Esophagus squamous epithelium (tissue), 5 donors: ENCODE data around the gene SLC25A47. TPM values are rescaled to one million over a fixed set of nuclear protein-coding genes. Genes with fewer than 3 reads are reported as not detected.
A peak's percentile ranks its signal among the peaks of the same experiment; 100 is the strongest.

Source experiments
- DNase-seq: peaks from one replicate; lab custom pipeline; 2025; lab: John Stamatoyannopoulos, UW
- H3K27ac ChIP-seq, 4 donors: fragments of 200-600 bp; sonication (generic); one replicate each; pipeline ENCODE4 v1.5.1; 2016 to 2019; ENCODE audit warnings: mild to moderate bottlenecking in 1 of 4
- H3K27me3 ChIP-seq, 4 donors: fragments of 200-600 bp; sonication (generic); 1 replicate in 3 of 4; 2 replicates in 1 of 4; pipeline versions ENCODE4 v1.5.1 to v1.6.0; 2017 to 2021; ENCODE audit warnings: antibody characterized with exemption in 1 of 4
- H3K36me3 ChIP-seq, 3 donors: fragments of 200-600 bp; sonication (generic); one replicate each; pipeline ENCODE4 v1.5.1; 2016 to 2019
- H3K4me1 ChIP-seq, 3 donors: fragments of 200-600 bp; sonication (generic); one replicate each; pipeline ENCODE4 v1.5.1; 2017 to 2019
- H3K4me3 ChIP-seq, 4 donors: fragments of 200-600 bp; sonication (generic); 1 replicate in 3 of 4; 2 replicates in 1 of 4; pipeline ENCODE4 v1.5.1; 2016 to 2019; ENCODE audit warnings: mild to moderate bottlenecking in 2 of 4, moderate library complexity in 1 of 4
- H3K9me3 ChIP-seq, 3 donors: fragments of 200-600 bp; sonication (generic); one replicate each; pipeline ENCODE4 v1.5.1; 2016 to 2019
- CTCF ChIP-seq, 6 experiments: fragments of 450-650 bp in 4 of 6; fragments of 200-600 bp in 2 of 6; sonication (generic) in 2 of 6; IDR thresholded peaks; one replicate each; pipeline ENCODE4 v1.5.1; 2016 to 2019; ENCODE audit warnings: antibody characterized with exemption in 6 of 6, mild to moderate bottlenecking in 4 of 6, moderate library complexity in 4 of 6
- POLR2A ChIP-seq, 4 donors: fragments of 450-650 bp; IDR thresholded peaks; one replicate each; pipeline ENCODE4 v1.6.1; 2017; ENCODE audit warnings: antibody characterized with exemption in 4 of 4, mild to moderate bottlenecking in 4 of 4, moderate library complexity in 3 of 4
- WGBS, 2 donors: methylation state at CpG; one replicate each; pipeline ENCODE4 v1.1.5; 2018; 5-methylcytosine and 5-hydroxymethylcytosine counted together
- intact Hi-C: fragments of 100-400 bp; cut with DNase I; formaldehyde crosslinking; loops from one replicate; pipeline ENCODE4 v1.15.0; 2022
- total RNA-seq, 4 donors: library from RNA; depleted of rRNA; stranded (reverse); fragments of >200 nt; gene quantifications; one replicate each; pipeline ENCODE4 v1.1.0, GENCODE V29; 2016
- donor health status: DM: yes; HTN: yes; CAD: no.

Gene SLC25A47
- total RNA-seq, 4 donors from 2014 or later: not detected

- intact Hi-C loops: no loop called here
- DNase-seq: no peak
- 95 to 100% methylated on average over 3 to 4 of the region's 8 CpGs for WGBS, 2 donors
- H3K4me1 ChIP-seq: no peaks in the 10 kb centered on the region
- H3K4me3 ChIP-seq: no peak overlapping the region
- H3K9me3 ChIP-seq: no peaks in the 10 kb centered on the region
- no peak overlapping the region for H3K27ac ChIP-seq
- peaks cover 0 to 54% (median 5%) of the 10 kb centered on the region in 3 donors for H3K36me3 ChIP-seq
- H3K27me3 ChIP-seq: no peaks in the 10 kb centered on the region
- TF ChIP-seq POLR2A (IDR thresholded peaks at IDR 0.05) (no peak), CTCF (IDR thresholded peaks at IDR 0.05) (no peak)
These were observed 10.2 kb downstream of the SLC25A47 start for GRCh38 chr14:100333311-100333710.

- Histone ChIP-seq H3K4me3 (no peak overlapping the region), H3K27me3 (no peaks in the 10 kb centered on the region), H3K9me3 (no peaks in the 10 kb centered on the region), H3K27ac (no peak overlapping the region), H3K36me3 (peaks cover 0 to 60% (median 5%) of the 10 kb centered on the region in 3 donors), H3K4me1 (no peaks in the 10 kb centered on the region)
- no peak for DNase-seq
- 40 to 78% methylated on average over 1 to 4 of the region's 7 CpGs for WGBS, 2 donors
- TF ChIP-seq POLR2A (IDR thresholded peaks at IDR 0.05) (no peak), CTCF (IDR thresholded peaks at IDR 0.05) (no peak)
- intact Hi-C loops: no loop called here
These were observed 10.7 kb downstream of the SLC25A47 start for GRCh38 chr14:100333827-100334226.

- TF ChIP-seq POLR2A (IDR thresholded peaks at IDR 0.05) (no peak), CTCF (IDR thresholded peaks at IDR 0.05) (no peak)
- Histone ChIP-seq H3K27ac (no peak overlapping the region), H3K4me1 (no peaks in the 10 kb centered on the region), H3K9me3 (no peaks in the 10 kb centered on the region), H3K4me3 (no peak overlapping the region), H3K36me3 (peaks cover 0 to 67% (median 5%) of the 10 kb centered on the region in 3 donors), H3K27me3 (no peaks in the 10 kb centered on the region)
- intact Hi-C loops: no loop called here
- 79 to 87% methylated on average over 9 to 11 of the region's 12 CpGs for WGBS, 2 donors
- no peak for DNase-seq
These were observed 11.8 kb downstream of the SLC25A47 start for GRCh38 chr14:100334904-100335303.

- H3K36me3 ChIP-seq: peaks cover 0 to 71% (median 5%) of the 10 kb centered on the region in 3 donors
- no peaks in the 10 kb centered on the region for H3K9me3 ChIP-seq
- no peaks in the 10 kb centered on the region for H3K27me3 ChIP-seq
- peaks cover 6 to 20% (median 16%) of the 10 kb centered on the region in 3 donors for H3K4me1 ChIP-seq
- intact Hi-C loops: no loop called here
- no peak for TF ChIP-seq POLR2A (IDR thresholded peaks at IDR 0.05)
- no peak for TF ChIP-seq CTCF (IDR thresholded peaks at IDR 0.05)
- no peak overlapping the region for H3K27ac ChIP-seq
- no peak overlapping the region for H3K4me3 ChIP-seq
- DNase-seq: no peak
- 85 to 92% methylated on average over 6 to 12 of the region's 18 CpGs for WGBS, 2 donors
These were observed 13.7 kb downstream of the SLC25A47 start for GRCh38 chr14:100336618-100337530.

GRCh38 chr14:100339766-100340422, 16.8 kb downstream of the SLC25A47 start:
- intact Hi-C loops: no loop called here
- Histone ChIP-seq H3K27me3 (no peaks in the 10 kb centered on the region), H3K4me3 (no peak overlapping the region), H3K4me1 (peaks cover 6 to 26% (median 21%) of the 10 kb centered on the region in 3 donors), H3K9me3 (no peaks in the 10 kb centered on the region), H3K36me3 (peaks cover 0 to 62% (median 5%) of the 10 kb centered on the region in 3 donors), H3K27ac (peak overlapping the region in 2 of 4 donors; percentile 29 to 68)
- no peak for TF ChIP-seq POLR2A (IDR thresholded peaks at IDR 0.05)
- no peak for TF ChIP-seq CTCF (IDR thresholded peaks at IDR 0.05)
- DNase-seq: no peak
- 86 to 89% methylated on average over 3 to 4 of the region's 6 CpGs for WGBS, 2 donors
